ENCODE measurements around the gene CES1. TPM values are rescaled to one million over a fixed set of nuclear protein-coding genes. Genes with fewer than 3 reads are reported as not detected.
"Not testable (repeated sequence)": the region's sequence is repeated elsewhere in the genome, so short reads cannot be mapped to it uniquely, and the experiment has no call there.

The CES1 gene
- total RNA-seq, 1 experiment from 2014 or later = not detected

- Histone ChIP-seq H3K27ac (ENCODE audit: low read length) (no peak overlapping the region), H3K4me1 (ENCODE audit: insufficient read depth, low read length) (no peaks in the 10 kb centered on the region), H3K4me2 (ENCODE audit: low read length) (no peak overlapping the region), H3F3A (ENCODE audit: low read length, unreplicated experiment) (no peaks in the 10 kb centered on the region), H4K20me1 (ENCODE audit: low read length) (no peaks in the 10 kb centered on the region), H3K27me3 (ENCODE audit: low read length) (no peaks in the 10 kb centered on the region), H3K9me3 (ENCODE audit: low read length) (no peaks in the 10 kb centered on the region), H3K4me3 (ENCODE audit: low read length) (no peak overlapping the region), H2AFZ (ENCODE audit: low read length) (no peak overlapping the region), H3K9ac (ENCODE audit: low read length) (no peak overlapping the region), H3K9me2 (replicated peaks; ENCODE audit: low read length) (no peaks in the 10 kb centered on the region), H3K36me3 (ENCODE audit: low read depth, low read length) (no peaks in the 10 kb centered on the region), H3K79me2 (ENCODE audit: low read length) (no peaks in the 10 kb centered on the region)
- ChIA-PET CTCF (no interaction called here), POLR2A (ENCODE audit: unreplicated experiment) (no interaction called here)
- intact Hi-C loops (cut with micrococcal nuclease) = no loop called here
- no peak for DNase-seq
- BruUV-seq (replicated peaks) = no TSS peak
- no peak for ATAC-seq
- TF ChIP-seq EZH2phosphoT487 (IDR thresholded peaks at IDR 0.05; ENCODE audit: borderline replicate concordance, low read length) (no peak), CTCF (conservative IDR thresholded peaks at IDR 0.05; ENCODE audit: low read depth, low read length) (no peak), EZH2 (IDR thresholded peaks at IDR 0.05; ENCODE audit: low read length, unreplicated experiment) (no peak)
Measured at GRCh38 chr16:55868980-55869379, 36.1 kb upstream of the CES1 start.

GRCh38 chr16:55868137-55868536 is 35.2 kb upstream of the CES1 start:
- intact Hi-C loops (cut with micrococcal nuclease) = no loop called here
- H4K20me1 ChIP-seq (ENCODE audit: low read length) = no peaks in the 10 kb centered on the region
- H3K9me2 ChIP-seq (replicated peaks; ENCODE audit: low read length) = no peaks in the 10 kb centered on the region
- TF ChIP-seq CTCF (conservative IDR thresholded peaks at IDR 0.05; ENCODE audit: low read depth, low read length) (no peak), EZH2 (IDR thresholded peaks at IDR 0.05; ENCODE audit: low read length, unreplicated experiment) (no peak), EZH2phosphoT487 (IDR thresholded peaks at IDR 0.05; ENCODE audit: borderline replicate concordance, low read length) (no peak)
- H2AFZ ChIP-seq (ENCODE audit: low read length) = no peak overlapping the region
- ATAC-seq (no peak), DNase-seq (no peak)
- H3K4me2 ChIP-seq (ENCODE audit: low read length) = no peak overlapping the region
- H3K36me3 ChIP-seq (ENCODE audit: low read depth, low read length) = no peaks in the 10 kb centered on the region
- POLR2A ChIA-PET (ENCODE audit: unreplicated experiment) = no interaction called here
- no peak overlapping the region for H3K9ac ChIP-seq (ENCODE audit: low read length)
- no TSS peak for BruUV-seq (replicated peaks)
- no peaks in the 10 kb centered on the region for H3K9me3 ChIP-seq (ENCODE audit: low read length)
- no peak overlapping the region for H3K27ac ChIP-seq (ENCODE audit: low read length)
- no peaks in the 10 kb centered on the region for H3K79me2 ChIP-seq (ENCODE audit: low read length)
- CTCF ChIA-PET = no interaction called here
- no peaks in the 10 kb centered on the region for H3K4me1 ChIP-seq (ENCODE audit: insufficient read depth, low read length)
- H3K4me3 ChIP-seq (ENCODE audit: low read length) = no peak overlapping the region
- no peaks in the 10 kb centered on the region for H3K27me3 ChIP-seq (ENCODE audit: low read length)
- H3F3A ChIP-seq (ENCODE audit: low read length, unreplicated experiment) = no peaks in the 10 kb centered on the region

DNA sequence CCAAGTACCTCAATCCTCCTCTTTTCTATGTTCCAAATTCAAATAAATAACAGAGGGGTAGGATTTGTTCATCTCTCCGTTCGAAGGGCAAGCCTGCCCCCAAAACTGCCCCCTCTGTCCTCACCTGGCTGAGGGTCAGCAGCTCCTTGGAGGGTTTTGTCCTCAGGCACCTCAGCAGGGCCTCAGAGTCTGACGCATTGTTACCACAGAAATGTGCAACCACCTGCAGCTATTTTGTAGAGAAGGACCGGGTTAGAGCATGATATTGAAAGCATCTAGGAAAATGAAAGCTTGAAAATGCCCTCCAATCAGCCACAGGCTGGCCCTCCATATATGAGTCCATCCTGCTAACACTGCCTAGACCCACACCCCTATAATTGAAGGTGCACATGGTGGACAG is 28.4 kb upstream of the CES1 start:
- CTCF ChIA-PET = no interaction called here
- Histone ChIP-seq H3K27me3 (ENCODE audit: low read length) (no peaks in the 10 kb centered on the region), H4K20me1 (ENCODE audit: low read length) (no peaks in the 10 kb centered on the region), H3K9me2 (replicated peaks; ENCODE audit: low read length) (no peaks in the 10 kb centered on the region), H2AFZ (ENCODE audit: low read length) (no peak overlapping the region), H3K4me1 (ENCODE audit: insufficient read depth, low read length) (no peaks in the 10 kb centered on the region), H3K4me2 (ENCODE audit: low read length) (no peak overlapping the region), H3K9me3 (ENCODE audit: low read length) (no peaks in the 10 kb centered on the region), H3K36me3 (ENCODE audit: low read depth, low read length) (no peaks in the 10 kb centered on the region), H3K4me3 (ENCODE audit: low read length) (no peak overlapping the region), H3K27ac (ENCODE audit: low read length) (no peak overlapping the region), H3K79me2 (ENCODE audit: low read length) (no peaks in the 10 kb centered on the region), H3F3A (ENCODE audit: low read length, unreplicated experiment) (no peaks in the 10 kb centered on the region), H3K9ac (ENCODE audit: low read length) (no peak overlapping the region)
- ATAC-seq (no peak), DNase-seq (no peak)
- TF ChIP-seq EZH2 (IDR thresholded peaks at IDR 0.05; ENCODE audit: low read length, unreplicated experiment) (no peak), CTCF (conservative IDR thresholded peaks at IDR 0.05; ENCODE audit: low read depth, low read length) (no peak)
- intact Hi-C loops (cut with micrococcal nuclease) = no loop called here
- no TSS peak for BruUV-seq (replicated peaks)
- POLR2A ChIA-PET (ENCODE audit: unreplicated experiment) = no interaction called here

GRCh38 chr16:55857650-55858049 is 24.8 kb upstream of the CES1 start:
- H4K20me1 ChIP-seq (ENCODE audit: low read length); CTCF ChIA-PET: not testable (repeated sequence)

More at GRCh38 chr16:55857650-55858049, 24.8 kb upstream of the CES1 start:
- H3F3A ChIP-seq (ENCODE audit: low read length, unreplicated experiment); DNase-seq; H3K27ac ChIP-seq (ENCODE audit: low read length); H3K4me1 ChIP-seq (ENCODE audit: insufficient read depth, low read length); POLR2A ChIA-PET (ENCODE audit: unreplicated experiment); H3K9me3 ChIP-seq (ENCODE audit: low read length); BruUV-seq (replicated peaks); intact Hi-C loops (cut with micrococcal nuclease); H3K4me2 ChIP-seq (ENCODE audit: low read length); H3K9ac ChIP-seq (ENCODE audit: low read length); H3K9me2 ChIP-seq (replicated peaks; ENCODE audit: low read length); H3K27me3 ChIP-seq (ENCODE audit: low read length); H3K4me3 ChIP-seq (ENCODE audit: low read length); ATAC-seq; H2AFZ ChIP-seq (ENCODE audit: low read length); H3K36me3 ChIP-seq (ENCODE audit: low read depth, low read length); H3K79me2 ChIP-seq (ENCODE audit: low read length): not testable (repeated sequence)

Measured in PC-3 (cell line).